ENCODE measurements around the gene SDCCAG8.

Gene SDCCAG8

GRCh38 chr1:243499248-243499647 lies 243.4 kb downstream of the SDCCAG8 start:
- FAIRE-seq (no peak), DNase-seq (ENCODE audit: low spot score) (no peak)

- FAIRE-seq (no peak), DNase-seq (ENCODE audit: low spot score) (no peak)
These were observed 243.9 kb downstream of the SDCCAG8 start for GRCh38 chr1:243499711-243500110.

GRCh38 chr1:243500512-243500911 lies 244.7 kb downstream of the SDCCAG8 start:
- no peak for FAIRE-seq
- no peak for DNase-seq (ENCODE audit: low spot score)

GRCh38 chr1:243501002-243501401 lies 245.2 kb downstream of the SDCCAG8 start:
- peak; percentile 68 for FAIRE-seq
- DNase-seq (ENCODE audit: low spot score): no peak

- FAIRE-seq (no peak), DNase-seq (ENCODE audit: low spot score) (no peak)
These were observed 247.3 kb downstream of the SDCCAG8 start for GRCh38 chr1:243503155-243503554.

- no peak for FAIRE-seq
- DNase-seq (ENCODE audit: low spot score): no peak
These were observed 250.3 kb downstream of the SDCCAG8 start for GRCh38 chr1:243505986-243506689.

- DNase-seq (ENCODE audit: low spot score) (no peak), FAIRE-seq (no peak)
These were observed 251.3 kb downstream of the SDCCAG8 start for GRCh38 chr1:243507001-243507671.

GRCh38 chr1:243507672-243508302 lies 251.9 kb downstream of the SDCCAG8 start:
- DNase-seq (ENCODE audit: low spot score) (no peak), FAIRE-seq (no peak)

GRCh38 chr1:243508303-243508713 lies 252.5 kb downstream of the SDCCAG8 start:
- DNase-seq (ENCODE audit: low spot score): no peak

GRCh38 chr1:243508943-243509342 lies 253.1 kb downstream of the SDCCAG8 start:
- FAIRE-seq (no peak), DNase-seq (ENCODE audit: low spot score) (no peak)

More at GRCh38 chr1:243508303-243508713, 252.5 kb downstream of the SDCCAG8 start:
- no peak for FAIRE-seq

- no peak for DNase-seq (ENCODE audit: low spot score)
- FAIRE-seq: no peak
These were observed 255.1 kb downstream of the SDCCAG8 start for GRCh38 chr1:243510928-243511327.

GRCh38 chr1:243513726-243514491 lies 258.1 kb downstream of the SDCCAG8 start:
- no peak for FAIRE-seq
- peak; percentile 73 for DNase-seq (ENCODE audit: low spot score)

GRCh38 chr1:243514927-243515326 lies 259.1 kb downstream of the SDCCAG8 start:
- DNase-seq (ENCODE audit: low spot score): no peak
- FAIRE-seq: peak; percentile 13

- no peak for FAIRE-seq
- no peak for DNase-seq (ENCODE audit: low spot score)
These were observed 265.0 kb downstream of the SDCCAG8 start for GRCh38 chr1:243520831-243521230.

- FAIRE-seq (peak; percentile 53), DNase-seq (ENCODE audit: low spot score) (no peak)
These were observed 267.9 kb downstream of the SDCCAG8 start for GRCh38 chr1:243523766-243524165.

- DNase-seq (ENCODE audit: low spot score) (peak; percentile 39), FAIRE-seq (no peak)
These were observed 269.2 kb downstream of the SDCCAG8 start for GRCh38 chr1:243525085-243525487.

- no peak for DNase-seq (ENCODE audit: low spot score)
- no peak for FAIRE-seq
These were observed 270.3 kb downstream of the SDCCAG8 start for GRCh38 chr1:243526180-243526579.

GRCh38 chr1:243528459-243529121 lies 272.7 kb downstream of the SDCCAG8 start:
- FAIRE-seq (no peak), DNase-seq (ENCODE audit: low spot score) (no peak)

- FAIRE-seq (no peak), DNase-seq (ENCODE audit: low spot score) (no peak)
These were observed 273.7 kb downstream of the SDCCAG8 start for GRCh38 chr1:243529512-243529911.

- DNase-seq (ENCODE audit: low spot score) (no peak), FAIRE-seq (no peak)
These were observed 279.2 kb downstream of the SDCCAG8 start for GRCh38 chr1:243535014-243535413.

- FAIRE-seq: no peak
These were observed 283.8 kb downstream of the SDCCAG8 start for GRCh38 chr1:243539636-243540035.

More at GRCh38 chr1:243539636-243540035, 283.8 kb downstream of the SDCCAG8 start:
- DNase-seq (ENCODE audit: low spot score): no peak
